AG04450 (cell line): Measurements from ENCODE around the gene PABPC4L. TPM values are rescaled to one million over a fixed set of nuclear protein-coding genes. Genes with fewer than 3 reads are reported as not detected.

Experiments
- CTCF ChIA-PET: fragments of 300-600, 350-600 bp; formaldehyde crosslinking; extraction: SDS; loops from one replicate; lab custom pipeline; 2022; ENCODE audit warnings: antibody characterized with exemption, inconsistent platforms; lab: Charles Lee
- POLR2A ChIA-PET: fragments of 350-600 bp; formaldehyde crosslinking; extraction: SDS; loops from one replicate; lab custom pipeline; 2021; ENCODE audit warnings: antibody characterized with exemption, inconsistent platforms; lab: Yijun Ruan, JAX
- DNase-seq: peaks from one replicate; pipeline ENCODE4 v3.0.0-alpha.2; 2011; ENCODE audit warnings: low read depth, low spot score
- H3K27ac ChIP-seq: one replicate; pipeline ENCODE4 v1.5.1; 2012; ENCODE audit warnings: low read depth, low read length, control low read depth
- H3K27me3 ChIP-seq: one replicate; pipeline ENCODE4 v1.6.0; 2012; ENCODE audit warnings: low read length; ENCODE audit not compliant: control insufficient read depth, insufficient read depth
- H3K4me3 ChIP-seq: 2 replicates; pipeline ENCODE4 v1.5.1; 2011; ENCODE audit warnings: mild to moderate bottlenecking, low read depth, low read length, control low read depth
- H3K9me3 ChIP-seq: 2 replicates; pipeline ENCODE4 v1.5.1; 2012; ENCODE audit warnings: low read length; ENCODE audit not compliant: control insufficient read depth, insufficient read depth
- polyA minus RNA-seq: library from RNA; depleted of rRNA, polyadenylated mRNA; stranded (reverse); fragments of >200 nt; gene quantifications from 2 replicates; pipeline ENCODE4 v1.2.3, GENCODE V29; 2011; rRNA and poly(A)+ RNA removed
- polyA plus RNA-seq: library from polyadenylated mRNA; depleted of rRNA; stranded (reverse); fragments of >200 nt; gene quantifications from 2 replicates; pipeline ENCODE4 v1.2.3, GENCODE V29; 2011; rRNA removed
- TF ChIP-seq, protein P1 (sequence below): IDR thresholded peaks from 2 replicates; pipeline ENCODE4 v1.5.1; 2011; ENCODE audit warnings: low read depth, low read length, control low read depth, inconsistent platforms

PABPC4L gene
- polyA plus RNA-seq: 0.86 and 1.3 TPM in 2 replicates
- 1.7 and 2.4 TPM in 2 replicates for polyA minus RNA-seq

GRCh38 chr4:134201216-134202161 lies at the start of gene PABPC4L:
Gene PABPC4L, minus strand, starts transcription at chr4:134201789. Its CDS starts 770 bp downstream, at chr4:134201019.
- H3K4me3 ChIP-seq: peak within 1 kb of the TSS; percentile 57
- H3K27ac ChIP-seq: no peak within 1 kb of the TSS
- no peaks in the 10 kb centered on the region for H3K9me3 ChIP-seq
- ChIA-PET POLR2A (no interaction called here), CTCF (no interaction called here)
- no peaks in the 10 kb centered on the region for H3K27me3 ChIP-seq
- TF ChIP-seq, protein P1, sequence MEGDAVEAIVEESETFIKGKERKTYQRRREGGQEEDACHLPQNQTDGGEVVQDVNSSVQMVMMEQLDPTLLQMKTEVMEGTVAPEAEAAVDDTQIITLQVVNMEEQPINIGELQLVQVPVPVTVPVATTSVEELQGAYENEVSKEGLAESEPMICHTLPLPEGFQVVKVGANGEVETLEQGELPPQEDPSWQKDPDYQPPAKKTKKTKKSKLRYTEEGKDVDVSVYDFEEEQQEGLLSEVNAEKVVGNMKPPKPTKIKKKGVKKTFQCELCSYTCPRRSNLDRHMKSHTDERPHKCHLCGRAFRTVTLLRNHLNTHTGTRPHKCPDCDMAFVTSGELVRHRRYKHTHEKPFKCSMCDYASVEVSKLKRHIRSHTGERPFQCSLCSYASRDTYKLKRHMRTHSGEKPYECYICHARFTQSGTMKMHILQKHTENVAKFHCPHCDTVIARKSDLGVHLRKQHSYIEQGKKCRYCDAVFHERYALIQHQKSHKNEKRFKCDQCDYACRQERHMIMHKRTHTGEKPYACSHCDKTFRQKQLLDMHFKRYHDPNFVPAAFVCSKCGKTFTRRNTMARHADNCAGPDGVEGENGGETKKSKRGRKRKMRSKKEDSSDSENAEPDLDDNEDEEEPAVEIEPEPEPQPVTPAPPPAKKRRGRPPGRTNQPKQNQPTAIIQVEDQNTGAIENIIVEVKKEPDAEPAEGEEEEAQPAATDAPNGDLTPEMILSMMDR: no peak
- peak; percentile 20 for DNase-seq

GRCh38 chr4:134251322-134251721 lies 49.7 kb upstream of the PABPC4L start:
- CTCF ChIA-PET: no interaction called here
- Histone ChIP-seq H3K9me3 (no peaks in the 10 kb centered on the region), H3K27me3 (no peaks in the 10 kb centered on the region), H3K27ac (no peak overlapping the region), H3K4me3 (no peak overlapping the region)
- POLR2A ChIA-PET: no interaction called here
- DNase-seq: no peak
- TF ChIP-seq, protein P1: no peak

- TF ChIP-seq, protein P1: no peak
- Histone ChIP-seq H3K9me3 (peaks cover 6% of the 10 kb centered on the region; the same call in 1 of the 2 replicates), H3K27ac (no peak overlapping the region), H3K27me3 (no peaks in the 10 kb centered on the region), H3K4me3 (no peak overlapping the region)
- POLR2A ChIA-PET: no interaction called here
- CTCF ChIA-PET: no interaction called here
- no peak for DNase-seq
Observed at GRCh38 chr4:134243742-134244713, 42.4 kb upstream of the PABPC4L start.

DNA sequence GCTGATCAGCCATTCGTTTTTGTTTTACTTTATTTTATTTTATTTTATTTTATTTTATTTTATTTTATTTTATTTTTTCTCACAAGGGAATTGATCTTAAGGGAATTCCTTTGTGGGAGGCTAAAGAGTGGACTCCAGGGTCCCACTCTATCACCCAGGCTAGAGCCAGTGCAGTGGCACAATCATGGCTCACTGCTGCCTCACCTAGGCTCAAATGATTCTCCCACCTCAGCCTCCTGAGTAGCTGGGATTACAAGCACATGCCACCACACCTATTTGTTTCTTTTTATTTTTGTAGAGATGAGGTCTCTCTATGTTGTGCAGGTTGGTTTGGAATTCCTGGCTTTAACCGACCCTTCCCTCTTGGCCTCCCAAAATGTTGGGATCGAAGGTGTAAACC lies 17.5 kb upstream of the PABPC4L start:
- POLR2A ChIA-PET: no interaction called here
- H3K27me3 ChIP-seq: no peaks in the 10 kb centered on the region
- TF ChIP-seq, protein P1: no peak
- CTCF ChIA-PET: no interaction called here
- no peak for DNase-seq
- H3K27ac ChIP-seq: no peak overlapping the region
- no peaks in the 10 kb centered on the region for H3K9me3 ChIP-seq
- no peak overlapping the region for H3K4me3 ChIP-seq
